Right atrium auricular region (tissue), 2 donors: ENCODE results near the gene NIPAL1. TPM values are rescaled to one million over a fixed set of nuclear protein-coding genes. Genes with fewer than 3 reads are reported as not detected.

Source experiments
- DNase-seq: peaks from one replicate; pipeline ENCODE4 v3.0.0-alpha.2; 2019; ENCODE audit warnings: low spot score
- H3K27ac ChIP-seq, 2 donors: fragments of 200-600 bp; sonication (generic); 1 replicate in 1 of 2; 2 replicates in 1 of 2; pipeline ENCODE4 v1.5.1; 2016 to 2019
- H3K27me3 ChIP-seq, 2 donors: fragments of 200-600 bp; sonication (generic); one replicate each; pipeline versions ENCODE4 v1.5.1 to v1.6.0; 2017 to 2019
- H3K36me3 ChIP-seq: fragments of 200-600 bp; sonication (generic); one replicate; pipeline ENCODE4 v1.5.1; 2016
- H3K4me1 ChIP-seq, 2 donors: fragments of 200-600 bp; sonication (generic); one replicate each; pipeline versions ENCODE4 v1.5.1 to v1.6.0; 2017 to 2019
- H3K4me3 ChIP-seq, 2 donors: fragments of 200-600 bp; sonication (generic); 1 replicate in 1 of 2; 2 replicates in 1 of 2; pipeline ENCODE4 v1.5.1; 2017 to 2019; ENCODE audit warnings: mild to moderate bottlenecking in 1 of 2, moderate library complexity in 1 of 2
- H3K9me3 ChIP-seq, 2 donors: fragments of 200-600 bp; sonication (generic); one replicate each; pipeline ENCODE4 v1.5.1; 2019
- CTCF ChIP-seq, 2 donors: fragments of 200-600 bp; sonication (generic); IDR thresholded peaks; one replicate each; pipeline ENCODE4 v1.5.1; 2019; ENCODE audit warnings: antibody characterized with exemption in 2 of 2
- total RNA-seq, 2 donors: library from RNA; depleted of rRNA; stranded (reverse); fragments of >200 nt; gene quantifications; one replicate each; pipeline ENCODE4 v1.1.0, GENCODE V29; 2016

Gene NIPAL1
- total RNA-seq, 2 donors from 2014 or later = 0.63 to 1.4 TPM

GRCh38 chr4:48078425-48078824 lies 61.9 kb downstream of the NIPAL1 start:
- H3K27ac ChIP-seq = no peak overlapping the region
- H3K4me3 ChIP-seq = no peak overlapping the region
- no peaks in the 10 kb centered on the region for H3K4me1 ChIP-seq
- no peaks in the 10 kb centered on the region for H3K27me3 ChIP-seq
- no peak for TF ChIP-seq CTCF (IDR thresholded peaks at IDR 0.05)
- H3K9me3 ChIP-seq = no peaks in the 10 kb centered on the region
- no peak for DNase-seq
- no peaks in the 10 kb centered on the region for H3K36me3 ChIP-seq

- TF ChIP-seq CTCF (IDR thresholded peaks at IDR 0.05) = no peak
These were observed 62.5 kb downstream of the NIPAL1 start for GRCh38 chr4:48078862-48079655.

DNA sequence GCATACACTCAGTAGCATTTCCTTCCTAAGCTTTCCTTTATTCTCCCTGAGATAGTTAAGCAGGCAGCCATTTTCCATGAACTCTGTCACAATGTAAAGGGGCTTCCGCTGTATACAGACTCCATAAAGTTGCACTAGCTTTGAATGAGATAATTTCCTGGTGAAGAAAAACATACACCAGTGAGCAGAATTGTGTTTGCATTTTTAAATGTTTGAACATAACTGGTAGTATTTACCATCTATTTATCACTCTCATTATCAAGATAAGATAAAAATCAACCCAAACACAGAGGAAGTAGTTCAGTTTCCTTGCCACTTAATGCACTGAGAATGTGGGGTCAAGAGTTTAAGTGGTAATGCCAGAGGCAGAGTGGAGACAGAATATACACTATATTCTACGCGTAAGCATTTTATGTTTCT lies 63.4 kb downstream of the NIPAL1 start:
- no peaks in the 10 kb centered on the region for H3K4me1 ChIP-seq
- no peak overlapping the region for H3K4me3 ChIP-seq
- no peak overlapping the region for H3K27ac ChIP-seq
- H3K9me3 ChIP-seq = no peaks in the 10 kb centered on the region
- no peaks in the 10 kb centered on the region for H3K27me3 ChIP-seq
- DNase-seq = no peak
- no peaks in the 10 kb centered on the region for H3K36me3 ChIP-seq
- no peak for TF ChIP-seq CTCF (IDR thresholded peaks at IDR 0.05)

More at GRCh38 chr4:48078862-48079655, 62.5 kb downstream of the NIPAL1 start:
- H3K4me1 ChIP-seq = no peaks in the 10 kb centered on the region
- H3K4me3 ChIP-seq = no peak overlapping the region
- no peaks in the 10 kb centered on the region for H3K27me3 ChIP-seq
- no peaks in the 10 kb centered on the region for H3K9me3 ChIP-seq
- no peak overlapping the region for H3K27ac ChIP-seq
- no peak for DNase-seq
- no peaks in the 10 kb centered on the region for H3K36me3 ChIP-seq

GRCh38 chr4:48081196-48081595 lies 64.6 kb downstream of the NIPAL1 start:
- TF ChIP-seq CTCF (IDR thresholded peaks at IDR 0.05) = no peak
- H3K27me3 ChIP-seq = no peaks in the 10 kb centered on the region
- H3K27ac ChIP-seq = no peak overlapping the region
- no peak for DNase-seq
- no peaks in the 10 kb centered on the region for H3K4me1 ChIP-seq
- H3K9me3 ChIP-seq = no peaks in the 10 kb centered on the region
- H3K4me3 ChIP-seq = no peak overlapping the region
- H3K36me3 ChIP-seq = no peaks in the 10 kb centered on the region

DNA sequence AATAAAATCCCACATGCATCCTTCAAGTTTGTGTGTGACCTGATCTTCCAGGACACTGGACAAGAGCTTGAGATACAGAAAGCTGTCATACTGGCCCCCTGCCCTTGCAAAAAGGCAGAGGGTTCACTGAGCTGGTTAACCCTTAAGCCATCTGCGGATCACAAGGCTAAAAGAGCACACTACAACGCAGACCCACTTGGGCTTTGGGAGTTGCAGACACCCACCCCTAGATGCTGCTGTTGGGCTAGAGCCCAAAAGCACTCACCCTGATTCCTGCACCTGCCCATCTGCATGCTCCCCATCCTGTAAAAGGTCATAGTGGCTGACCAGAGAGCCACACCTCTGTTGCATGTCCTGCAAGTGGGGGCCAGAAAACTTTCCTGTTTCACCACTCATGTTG lies 66.4 kb downstream of the NIPAL1 start:
- Histone ChIP-seq H3K27me3 (no peaks in the 10 kb centered on the region), H3K4me3 (no peak overlapping the region), H3K27ac (no peak overlapping the region), H3K4me1 (no peaks in the 10 kb centered on the region), H3K36me3 (no peaks in the 10 kb centered on the region), H3K9me3 (no peaks in the 10 kb centered on the region)
- no peak for DNase-seq
- TF ChIP-seq CTCF (IDR thresholded peaks at IDR 0.05) = no peak
